NCI-H1930 (cell line): Measurements from ENCODE around the gene SBSN.

Source experiments
- DNase-seq, 2 experiments: peaks; one replicate each; lab custom pipeline; 2025; lab: John Stamatoyannopoulos, UW

SBSN gene

GRCh38 chr19:35555301-35556005 lies 27.3 kb upstream of the SBSN start:
- DNase-seq: no peak

- DNase-seq: no peak
Measured at GRCh38 chr19:35554076-35554475, 26.0 kb upstream of the SBSN start.

GRCh38 chr19:35553385-35554000 lies 25.4 kb upstream of the SBSN start:
- no peak for DNase-seq

GRCh38 chr19:35552534-35553384 lies 24.6 kb upstream of the SBSN start:
- no peak for DNase-seq

GRCh38 chr19:35551091-35551810 lies 23.1 kb upstream of the SBSN start:
- no peak for DNase-seq

- DNase-seq: no peak
Measured at GRCh38 chr19:35549879-35550523, 21.9 kb upstream of the SBSN start.

GRCh38 chr19:35549174-35549788 lies 21.2 kb upstream of the SBSN start:
- peak; percentile 59 to 67 for DNase-seq

- DNase-seq: no peak
Measured at GRCh38 chr19:35546532-35546931, 18.4 kb upstream of the SBSN start.

GRCh38 chr19:35545855-35546381 lies 17.8 kb upstream of the SBSN start:
- DNase-seq: peak in 1 of 2 experiments; percentile 23

- peak; percentile 72 to 89 for DNase-seq
Measured at GRCh38 chr19:35545001-35545854, 17.1 kb upstream of the SBSN start, which contains the start of gene TMEM147. Gene TMEM147 (plus strand): TSS chr19:35545626. CDS start chr19:35545740, 114 bp downstream.

- DNase-seq: no peak
Measured at GRCh38 chr19:35544110-35544802, 16.1 kb upstream of the SBSN start.

- no peak for DNase-seq
Measured at GRCh38 chr19:35543280-35544109, 15.4 kb upstream of the SBSN start.

GRCh38 chr19:35542209-35542608 lies 14.1 kb upstream of the SBSN start:
- no peak for DNase-seq

- no peak for DNase-seq
Measured at GRCh38 chr19:35540356-35540927, 12.3 kb upstream of the SBSN start.

- no peak for DNase-seq
Measured at GRCh38 chr19:35539850-35540249, 11.7 kb upstream of the SBSN start.

- no peak for DNase-seq
Measured at GRCh38 chr19:35539314-35539713, 11.2 kb upstream of the SBSN start.

GRCh38 chr19:35534803-35535480 lies 6.8 kb upstream of the SBSN start:
- DNase-seq: no peak
